HepG2 (cell line): ENCODE data around the gene CCSER2. TPM values are rescaled to one million over a fixed set of nuclear protein-coding genes. Genes with fewer than 3 reads are reported as not detected.
A peak's percentile ranks its signal among the peaks of the same experiment; 100 is the strongest.

Source experiments
- FIP1L1 ChIP-seq: fragments of 200-400 bp; formaldehyde crosslinking; IDR thresholded peaks from 2 replicates; pipeline ENCODE4 v1.6.1; 2018; ENCODE audit warnings: low read depth, mild to moderate bottlenecking, low read length, moderate library complexity, borderline replicate concordance; ENCODE audit not compliant: insufficient read depth
- HES4 ChIP-seq: sonication (generic); formaldehyde crosslinking; IDR thresholded peaks from 2 replicates; pipeline ENCODE4 v1.9.0; 2021; ENCODE audit warnings: mild to moderate bottlenecking, missing genetic modification reagents, borderline replicate concordance
- HNRNPUL1 ChIP-seq: fragments of 200-400 bp; formaldehyde crosslinking; IDR thresholded peaks from 2 replicates; pipeline ENCODE4 v1.6.1; 2017; ENCODE audit warnings: low read depth, mild to moderate bottlenecking, low read length, moderate library complexity
- KDM3A ChIP-seq: IDR thresholded peaks from 2 replicates; pipeline ENCODE4 v1.6.1; 2018; ENCODE audit warnings: low read depth, missing compliant biosample characterization
- NFATC3 ChIP-seq: sonication (generic); formaldehyde crosslinking; IDR thresholded peaks from 2 replicates; pipeline ENCODE4 v1.5.1; 2020; ENCODE audit warnings: mild to moderate bottlenecking, missing genetic modification reagents
- NRL ChIP-seq: sonication (generic); formaldehyde crosslinking; IDR thresholded peaks from 2 replicates; pipeline ENCODE4 v1.5.0; 2020; ENCODE audit warnings: missing genetic modification reagents, mild to moderate bottlenecking, moderate library complexity, borderline replicate concordance
- PAX8 ChIP-seq: sonication (generic); formaldehyde crosslinking; IDR thresholded peaks from 2 replicates; pipeline ENCODE4 v1.8.0; 2022; ENCODE audit warnings: mild to moderate bottlenecking, missing genetic modification reagents, borderline replicate concordance
- PCBP1 ChIP-seq: fragments of 200-400 bp; formaldehyde crosslinking; IDR thresholded peaks from 2 replicates; pipeline ENCODE4 v1.6.1; 2017; ENCODE audit warnings: mild to moderate bottlenecking, low read depth, low read length, borderline replicate concordance
- POLR2AphosphoS5 ChIP-seq: IDR thresholded peaks from 2 replicates; pipeline ENCODE4 v1.6.1; 2012; ENCODE audit warnings: low read depth, low read length
- RAD21 ChIP-seq: fragments of 450-650 bp; formaldehyde crosslinking; IDR thresholded peaks from 2 replicates; pipeline ENCODE4 v1.5.0; 2020; ENCODE audit warnings: mild to moderate bottlenecking
- SALL1 ChIP-seq: sonication (generic); formaldehyde crosslinking; IDR thresholded peaks from 2 replicates; pipeline ENCODE4 v1.8.0; 2022; ENCODE audit warnings: mild to moderate bottlenecking, missing genetic modification reagents
- THAP11 ChIP-seq: IDR thresholded peaks from 2 replicates; pipeline ENCODE4 v1.6.1; 2016; ENCODE audit warnings: missing biosample characterization, missing genetic modification reagents
- WIZ ChIP-seq: sonication (generic); formaldehyde crosslinking; IDR thresholded peaks from 2 replicates; pipeline ENCODE4 v1.5.1; 2020; ENCODE audit warnings: mild to moderate bottlenecking, missing genetic modification reagents
- ZFP62 ChIP-seq: sonication (generic); formaldehyde crosslinking; IDR thresholded peaks from 2 replicates; pipeline ENCODE4 v1.4.0; 2020; ENCODE audit warnings: missing genetic modification reagents
- ZMYM4 ChIP-seq: sonication (generic); formaldehyde crosslinking; IDR thresholded peaks from 2 replicates; pipeline ENCODE4 v1.8.1; 2023; ENCODE audit warnings: mild to moderate bottlenecking, missing genetic modification reagents
- ZNF263 ChIP-seq: sonication (generic); formaldehyde crosslinking; IDR thresholded peaks from 2 replicates; pipeline ENCODE4 v1.4.0; 2020; ENCODE audit warnings: missing genetic modification reagents
- ZNF496 ChIP-seq: sonication (generic); formaldehyde crosslinking; IDR thresholded peaks from 2 replicates; pipeline ENCODE4 v1.8.1; 2023; ENCODE audit warnings: mild to moderate bottlenecking, moderate library complexity, missing genetic modification reagents; ENCODE audit not compliant: insufficient replicate concordance
- ZNF556 ChIP-seq: sonication (generic); formaldehyde crosslinking; IDR thresholded peaks from 2 replicates; pipeline ENCODE4 v1.4.0; 2020; ENCODE audit warnings: mild to moderate bottlenecking, missing genetic modification reagents, borderline replicate concordance
- ZNF788 ChIP-seq: sonication (generic); formaldehyde crosslinking; IDR thresholded peaks from 2 replicates; pipeline ENCODE4 v1.5.0; 2020; ENCODE audit warnings: mild to moderate bottlenecking, missing genetic modification reagents, borderline replicate concordance
- ZZZ3 ChIP-seq: sonication (generic); formaldehyde crosslinking; IDR thresholded peaks from 2 replicates; pipeline ENCODE4 v1.4.0; 2020; ENCODE audit warnings: missing genetic modification reagents, mild to moderate bottlenecking, borderline replicate concordance
- polyA plus RNA-seq, 8 experiments: library from polyadenylated mRNA; depleted of rRNA in 3 of 8; stranded (reverse) in 7 of 8; unstranded in 1 of 8; fragments of >200 nt; fragmentation: Illumina TruSeq in 4 of 8; extraction: Trizol in 4 of 8; gene quantifications; 2 replicates each; pipeline versions ENCODE4 v1.2.1 to v1.2.3, GENCODE V29; 2011 to 2016; ENCODE audit warnings: low read depth in 4 of 8, missing spikeins in 1 of 8, mixed read lengths in 1 of 8; ENCODE audit not compliant: insufficient read depth in 1 of 8
- total RNA-seq, 5 experiments: library from RNA; depleted of rRNA; stranded (reverse); fragments of >200 nt; fragmentation: Illumina TruSeq; extraction: Trizol; gene quantifications; 2 replicates each; pipeline ENCODE4 v1.2.3, GENCODE V29; 2016; ENCODE audit warnings: low read depth in 1 of 5
- TF ChIP-seq, protein P1 (sequence below): sonication (generic); formaldehyde crosslinking; IDR thresholded peaks from 2 replicates; pipeline ENCODE4 v1.4.0; 2020; ENCODE audit warnings: missing genetic modification reagents
- TF ChIP-seq, protein P2 (sequence below): sonication (generic); formaldehyde crosslinking; IDR thresholded peaks from 2 replicates; pipeline ENCODE4 v1.5.0; 2020; ENCODE audit warnings: missing genetic modification reagents, mild to moderate bottlenecking, borderline replicate concordance
- TF ChIP-seq, protein P3 (sequence below): sonication (generic); formaldehyde crosslinking; IDR thresholded peaks from 2 replicates; pipeline ENCODE4 v1.8.1; 2023; ENCODE audit warnings: mild to moderate bottlenecking, missing genetic modification reagents
- TF ChIP-seq, protein P4 (sequence below): sonication (generic); formaldehyde crosslinking; conservative IDR thresholded peaks from 2 replicates; pipeline ENCODE4 v1.4.0; 2020; ENCODE audit warnings: missing genetic modification reagents

Gene CCSER2
- total and polyA plus RNA-seq, 2 of the 13 experiments (the other 11 are each of a cell fraction or from before 2014, with no cell fraction given) = 13.3 to 17.2 TPM

DNA sequence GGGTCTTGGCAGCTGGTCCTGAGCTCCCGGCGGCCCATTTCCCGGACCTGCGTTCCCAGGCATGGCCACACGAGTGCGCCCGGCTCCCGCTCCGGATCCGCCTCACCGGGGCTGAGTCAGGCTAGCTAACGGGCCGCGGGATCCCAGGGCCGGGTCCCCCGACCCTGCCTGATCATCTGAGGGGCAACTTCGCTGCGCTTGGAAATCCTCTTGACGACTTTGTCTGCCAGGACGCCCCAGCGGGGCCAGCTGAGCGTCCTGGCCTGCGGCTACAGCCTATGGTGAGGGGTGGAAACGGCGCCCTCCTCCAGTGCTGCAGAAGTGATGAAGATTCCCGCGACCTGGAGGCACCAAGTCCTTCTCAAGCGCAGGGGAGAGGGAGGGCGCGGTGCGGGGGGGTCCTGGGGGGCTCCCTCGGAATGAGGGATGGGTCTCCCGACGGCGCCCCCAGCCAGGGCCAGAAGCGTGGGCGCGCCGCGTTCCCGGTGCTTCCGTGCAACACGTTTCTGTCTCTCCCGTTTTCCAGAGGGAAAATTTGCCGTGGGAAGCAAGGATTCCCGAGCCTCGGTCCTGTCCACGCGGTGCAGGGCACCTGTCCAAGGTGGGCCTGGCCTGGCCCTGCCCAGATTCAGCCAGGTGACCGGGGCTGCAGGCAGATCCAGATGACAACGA is 212.4 kb downstream of the CCSER2 start (continued):
- TF ChIP-seq ZNF496 (CRISPR knock-in tag) (no peak), PAX8 (CRISPR knock-in tag) (no peak), ZNF556 (CRISPR knock-in tag) (no peak), THAP11 (CRISPR knock-in tag) (0 out of 2 replicates have a peak, but pooled peaks have one; percentile 17), RAD21 (peak; percentile 83), KDM3A (CRISPR knock-in tag) (peak; percentile 70; the same call in 1 of the 2 replicates), ZNF788 (CRISPR knock-in tag) (no peak), ZNF263 (CRISPR knock-in tag) (no peak), ZMYM4 (CRISPR knock-in tag) (peak; percentile 43; the same call in 1 of the 2 replicates), NRL (no peak), HES4 (0 out of 2 replicates have a peak, but pooled peaks have one; percentile 32), WIZ (no peak), POLR2AphosphoS5 (no peak), ZZZ3 (CRISPR knock-in tag) (no peak), HNRNPUL1 (no peak), PCBP1 (0 out of 2 replicates have a peak, but pooled peaks have one; percentile 21), SALL1 (CRISPR knock-in tag) (0 out of 2 replicates have a peak, but pooled peaks have one; percentile 4), ZFP62 (CRISPR knock-in tag) (no peak), NFATC3 (CRISPR knock-in tag) (no peak), FIP1L1 (no peak)
- TF ChIP-seq, protein P1, sequence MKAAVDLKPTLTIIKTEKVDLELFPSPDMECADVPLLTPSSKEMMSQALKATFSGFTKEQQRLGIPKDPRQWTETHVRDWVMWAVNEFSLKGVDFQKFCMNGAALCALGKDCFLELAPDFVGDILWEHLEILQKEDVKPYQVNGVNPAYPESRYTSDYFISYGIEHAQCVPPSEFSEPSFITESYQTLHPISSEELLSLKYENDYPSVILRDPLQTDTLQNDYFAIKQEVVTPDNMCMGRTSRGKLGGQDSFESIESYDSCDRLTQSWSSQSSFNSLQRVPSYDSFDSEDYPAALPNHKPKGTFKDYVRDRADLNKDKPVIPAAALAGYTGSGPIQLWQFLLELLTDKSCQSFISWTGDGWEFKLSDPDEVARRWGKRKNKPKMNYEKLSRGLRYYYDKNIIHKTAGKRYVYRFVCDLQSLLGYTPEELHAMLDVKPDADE (CRISPR knock-in tag) = no peak
- TF ChIP-seq, protein P2, sequence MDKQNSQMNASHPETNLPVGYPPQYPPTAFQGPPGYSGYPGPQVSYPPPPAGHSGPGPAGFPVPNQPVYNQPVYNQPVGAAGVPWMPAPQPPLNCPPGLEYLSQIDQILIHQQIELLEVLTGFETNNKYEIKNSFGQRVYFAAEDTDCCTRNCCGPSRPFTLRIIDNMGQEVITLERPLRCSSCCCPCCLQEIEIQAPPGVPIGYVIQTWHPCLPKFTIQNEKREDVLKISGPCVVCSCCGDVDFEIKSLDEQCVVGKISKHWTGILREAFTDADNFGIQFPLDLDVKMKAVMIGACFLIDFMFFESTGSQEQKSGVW (CRISPR knock-in tag) = no peak
- TF ChIP-seq, protein P3, sequence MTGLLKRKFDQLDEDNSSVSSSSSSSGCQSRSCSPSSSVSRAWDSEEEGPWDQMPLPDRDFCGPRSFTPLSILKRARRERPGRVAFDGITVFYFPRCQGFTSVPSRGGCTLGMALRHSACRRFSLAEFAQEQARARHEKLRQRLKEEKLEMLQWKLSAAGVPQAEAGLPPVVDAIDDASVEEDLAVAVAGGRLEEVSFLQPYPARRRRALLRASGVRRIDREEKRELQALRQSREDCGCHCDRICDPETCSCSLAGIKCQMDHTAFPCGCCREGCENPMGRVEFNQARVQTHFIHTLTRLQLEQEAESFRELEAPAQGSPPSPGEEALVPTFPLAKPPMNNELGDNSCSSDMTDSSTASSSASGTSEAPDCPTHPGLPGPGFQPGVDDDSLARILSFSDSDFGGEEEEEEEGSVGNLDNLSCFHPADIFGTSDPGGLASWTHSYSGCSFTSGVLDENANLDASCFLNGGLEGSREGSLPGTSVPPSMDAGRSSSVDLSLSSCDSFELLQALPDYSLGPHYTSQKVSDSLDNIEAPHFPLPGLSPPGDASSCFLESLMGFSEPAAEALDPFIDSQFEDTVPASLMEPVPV (CRISPR knock-in tag) = no peak
- TF ChIP-seq, protein P4, sequence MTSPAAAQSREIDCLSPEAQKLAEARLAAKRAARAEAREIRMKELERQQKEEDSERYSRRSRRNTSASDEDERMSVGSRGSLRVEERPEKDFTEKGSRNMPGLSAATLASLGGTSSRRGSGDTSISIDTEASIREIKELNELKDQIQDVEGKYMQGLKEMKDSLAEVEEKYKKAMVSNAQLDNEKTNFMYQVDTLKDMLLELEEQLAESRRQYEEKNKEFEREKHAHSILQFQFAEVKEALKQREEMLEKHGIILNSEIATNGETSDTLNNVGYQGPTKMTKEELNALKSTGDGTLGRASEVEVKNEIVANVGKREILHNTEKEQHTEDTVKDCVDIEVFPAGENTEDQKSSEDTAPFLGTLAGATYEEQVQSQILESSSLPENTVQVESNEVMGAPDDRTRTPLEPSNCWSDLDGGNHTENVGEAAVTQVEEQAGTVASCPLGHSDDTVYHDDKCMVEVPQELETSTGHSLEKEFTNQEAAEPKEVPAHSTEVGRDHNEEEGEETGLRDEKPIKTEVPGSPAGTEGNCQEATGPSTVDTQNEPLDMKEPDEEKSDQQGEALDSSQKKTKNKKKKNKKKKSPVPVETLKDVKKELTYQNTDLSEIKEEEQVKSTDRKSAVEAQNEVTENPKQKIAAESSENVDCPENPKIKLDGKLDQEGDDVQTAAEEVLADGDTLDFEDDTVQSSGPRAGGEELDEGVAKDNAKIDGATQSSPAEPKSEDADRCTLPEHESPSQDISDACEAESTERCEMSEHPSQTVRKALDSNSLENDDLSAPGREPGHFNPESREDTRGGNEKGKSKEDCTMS (CRISPR knock-in tag) = no peak
